GM12801 (cell line): ENCODE results near the gene TP53BP2.

ENCODE experiments used
- TF ChIP-seq, protein P1 (sequence below): IDR thresholded peaks from one replicate; pipeline ENCODE4 v1.5.1; 2011; ENCODE audit warnings: control low read depth; ENCODE audit not compliant: insufficient read length; ENCODE audit errors: extremely low read depth

Gene TP53BP2

DNA sequence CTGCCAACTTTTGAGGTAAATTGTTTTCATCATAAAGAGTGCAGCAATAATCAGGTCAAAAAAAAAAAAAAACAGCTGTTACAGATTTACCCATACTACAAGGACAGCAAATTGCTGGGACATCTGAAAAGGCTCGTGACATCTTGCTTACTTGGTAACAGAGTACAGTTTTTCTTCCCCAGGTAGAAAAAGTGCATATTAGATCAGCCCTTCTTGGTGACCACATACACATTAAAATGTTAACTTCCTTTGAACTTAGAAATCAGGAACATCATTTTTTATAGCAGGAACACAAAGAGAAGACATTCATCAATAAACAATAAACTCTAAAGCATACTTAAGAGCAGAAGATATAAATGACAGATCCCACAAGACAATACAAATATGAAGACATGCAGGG lies 16.1 kb downstream of the TP53BP2 start:
- TF ChIP-seq, protein P1, sequence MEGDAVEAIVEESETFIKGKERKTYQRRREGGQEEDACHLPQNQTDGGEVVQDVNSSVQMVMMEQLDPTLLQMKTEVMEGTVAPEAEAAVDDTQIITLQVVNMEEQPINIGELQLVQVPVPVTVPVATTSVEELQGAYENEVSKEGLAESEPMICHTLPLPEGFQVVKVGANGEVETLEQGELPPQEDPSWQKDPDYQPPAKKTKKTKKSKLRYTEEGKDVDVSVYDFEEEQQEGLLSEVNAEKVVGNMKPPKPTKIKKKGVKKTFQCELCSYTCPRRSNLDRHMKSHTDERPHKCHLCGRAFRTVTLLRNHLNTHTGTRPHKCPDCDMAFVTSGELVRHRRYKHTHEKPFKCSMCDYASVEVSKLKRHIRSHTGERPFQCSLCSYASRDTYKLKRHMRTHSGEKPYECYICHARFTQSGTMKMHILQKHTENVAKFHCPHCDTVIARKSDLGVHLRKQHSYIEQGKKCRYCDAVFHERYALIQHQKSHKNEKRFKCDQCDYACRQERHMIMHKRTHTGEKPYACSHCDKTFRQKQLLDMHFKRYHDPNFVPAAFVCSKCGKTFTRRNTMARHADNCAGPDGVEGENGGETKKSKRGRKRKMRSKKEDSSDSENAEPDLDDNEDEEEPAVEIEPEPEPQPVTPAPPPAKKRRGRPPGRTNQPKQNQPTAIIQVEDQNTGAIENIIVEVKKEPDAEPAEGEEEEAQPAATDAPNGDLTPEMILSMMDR: no peak

DNA sequence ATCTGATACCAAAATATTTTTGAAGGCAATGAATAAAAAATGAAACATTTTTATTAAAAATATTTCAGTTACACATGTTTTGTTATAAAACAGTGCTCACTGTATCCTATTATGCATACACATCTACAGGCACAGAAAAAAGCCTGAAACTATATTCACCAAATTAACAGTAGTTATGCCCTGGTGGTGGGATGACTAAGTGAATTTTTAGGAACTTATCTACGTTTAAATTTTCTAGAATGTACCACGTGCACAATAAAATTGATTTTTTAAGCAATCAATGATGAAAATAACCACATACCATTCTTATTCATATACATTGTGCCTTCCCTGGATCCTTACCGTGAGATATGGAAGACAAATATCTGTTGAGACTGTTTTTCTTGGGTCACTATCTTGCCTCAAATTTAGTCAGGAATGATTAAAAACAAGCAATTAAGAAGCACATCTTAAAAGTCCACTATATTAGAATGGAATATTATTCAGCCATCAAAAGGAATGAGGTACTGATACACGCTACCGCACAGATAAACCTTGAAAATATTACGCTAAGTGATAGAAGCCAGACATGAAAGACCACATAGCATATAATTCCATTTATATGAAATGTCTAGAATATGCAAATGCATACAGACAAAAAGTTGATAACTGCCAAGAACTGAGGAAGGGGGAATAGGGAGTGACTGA lies 17.4 kb downstream of the TP53BP2 start:
- TF ChIP-seq, protein P1: no peak

DNA sequence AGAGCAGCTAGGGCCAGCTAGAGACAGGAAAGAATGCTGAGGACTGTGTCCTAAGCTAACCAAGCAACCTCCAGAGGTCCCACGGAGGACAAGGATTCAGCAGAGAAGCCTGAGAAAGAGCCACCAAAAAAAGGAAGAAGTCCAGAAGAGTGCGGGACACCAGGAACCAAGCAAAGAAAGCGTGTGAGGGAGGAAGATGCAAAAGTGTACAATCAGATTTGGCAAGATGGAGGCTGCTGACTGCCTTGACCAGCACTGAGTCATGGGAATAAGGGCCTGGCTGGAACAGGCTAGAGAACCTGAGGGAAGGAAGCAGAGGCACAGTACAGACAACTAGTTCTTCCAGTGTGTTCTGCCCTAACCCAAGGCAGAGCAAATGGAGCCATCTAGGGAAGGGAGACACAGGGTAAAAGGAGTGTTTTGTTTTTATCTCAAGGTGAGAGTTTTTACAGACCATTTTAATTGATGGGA lies 18.5 kb downstream of the TP53BP2 start:
- TF ChIP-seq, protein P1: no peak

DNA sequence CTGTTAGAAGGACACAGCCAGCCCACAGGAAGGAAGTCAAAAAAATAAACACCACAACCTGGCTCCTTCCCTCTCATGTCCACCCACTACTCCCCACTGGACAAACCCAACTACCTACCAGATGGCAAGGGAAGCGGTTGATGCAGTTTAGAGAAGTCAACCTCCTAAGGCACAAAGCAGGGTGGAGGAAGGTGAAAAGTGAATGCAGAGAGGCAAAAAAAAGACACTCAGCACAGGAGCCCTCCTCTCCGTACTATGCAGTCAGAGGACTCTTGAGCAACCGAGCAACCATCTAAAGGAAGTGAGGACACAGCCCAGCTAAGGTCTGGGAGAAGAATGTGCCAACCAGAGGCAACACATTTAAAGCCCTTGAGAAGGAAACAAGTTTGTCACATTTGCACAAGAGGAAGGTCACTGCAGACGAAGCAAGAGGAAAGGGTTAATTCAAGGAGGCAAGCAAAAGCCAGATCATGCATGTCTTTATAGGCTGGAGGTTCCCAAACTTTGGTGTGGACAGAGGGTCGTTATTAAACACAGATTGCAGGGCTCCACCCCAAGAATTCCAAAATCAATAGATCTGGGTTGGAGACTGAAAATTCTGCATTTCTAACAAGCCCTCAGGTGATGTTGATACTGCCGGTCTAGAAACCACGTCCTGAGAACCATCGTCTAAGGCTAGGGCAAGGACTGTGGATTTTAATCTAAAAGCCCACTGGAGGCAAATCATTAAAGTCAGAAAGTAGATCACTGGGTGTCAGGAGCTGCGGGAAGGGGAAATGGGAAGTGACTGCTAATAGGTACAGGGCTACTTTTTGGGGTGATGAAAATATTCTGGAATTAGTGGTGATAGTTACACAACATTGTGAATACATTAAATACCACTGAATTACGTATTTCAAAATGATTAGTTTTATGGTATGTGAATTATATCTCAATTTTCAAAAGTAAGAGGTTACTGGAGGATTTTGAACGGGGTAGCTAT lies 19.7 kb downstream of the TP53BP2 start:
- TF ChIP-seq, protein P1: no peak

DNA sequence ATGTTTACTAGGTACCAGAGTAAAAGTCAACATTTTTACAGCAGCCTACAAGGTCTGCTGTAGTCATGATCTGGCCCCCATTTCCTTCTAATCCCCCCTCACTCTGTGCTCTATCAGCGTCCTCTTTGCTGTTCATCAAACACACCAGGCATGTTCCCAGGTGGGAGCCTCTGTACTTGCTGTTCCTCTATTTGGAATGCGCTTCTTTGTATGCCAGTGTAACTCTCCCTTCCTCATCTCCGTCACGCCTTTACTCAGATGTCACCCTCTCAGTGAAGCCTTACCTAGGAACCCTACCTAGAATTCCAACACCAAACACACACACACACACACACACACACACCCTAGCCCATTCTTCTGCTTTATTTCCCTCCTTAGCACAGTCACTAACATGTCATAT lies 21.0 kb downstream of the TP53BP2 start:
- TF ChIP-seq, protein P1: no peak

DNA sequence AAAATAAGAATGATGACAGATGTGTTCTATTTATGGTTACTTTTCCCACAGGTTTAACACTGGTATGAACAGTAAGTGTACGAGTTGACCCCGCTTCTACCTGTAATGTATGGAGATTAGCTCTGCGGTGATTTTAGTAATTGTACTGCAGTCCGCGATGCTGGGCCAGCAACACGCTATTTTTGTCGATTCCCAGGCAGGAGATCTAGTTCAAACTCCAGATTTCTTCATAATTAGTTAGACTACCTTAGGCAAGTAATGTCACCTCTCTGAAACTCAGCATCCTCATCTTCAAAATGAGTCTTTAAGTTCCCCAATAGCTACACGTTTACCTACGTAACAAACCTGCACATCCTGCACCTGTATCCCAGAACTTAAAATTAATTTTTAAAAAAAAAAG lies 21.5 kb downstream of the TP53BP2 start:
- TF ChIP-seq, protein P1: no peak

DNA sequence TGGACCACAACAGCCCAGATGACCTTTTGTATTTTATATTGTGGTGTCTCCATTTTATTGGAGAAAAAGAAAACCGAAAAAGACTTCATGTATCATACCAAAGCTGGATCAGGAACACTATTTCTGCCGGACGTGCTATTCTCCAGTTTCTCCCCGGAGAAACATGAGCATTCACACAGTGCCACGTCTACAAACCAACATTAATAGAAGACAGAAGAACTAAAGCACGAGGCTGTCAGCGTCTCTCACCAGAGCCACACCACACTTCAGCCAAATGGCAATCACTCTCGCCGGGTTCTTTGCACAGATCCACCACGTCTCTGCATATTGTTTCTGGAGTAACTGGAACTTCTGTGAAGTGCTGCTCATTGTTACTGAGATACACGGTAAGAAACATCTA lies 24.8 kb downstream of the TP53BP2 start:
- TF ChIP-seq, protein P1: no peak
